ENCODE results near the gene CLK1.

DNA sequence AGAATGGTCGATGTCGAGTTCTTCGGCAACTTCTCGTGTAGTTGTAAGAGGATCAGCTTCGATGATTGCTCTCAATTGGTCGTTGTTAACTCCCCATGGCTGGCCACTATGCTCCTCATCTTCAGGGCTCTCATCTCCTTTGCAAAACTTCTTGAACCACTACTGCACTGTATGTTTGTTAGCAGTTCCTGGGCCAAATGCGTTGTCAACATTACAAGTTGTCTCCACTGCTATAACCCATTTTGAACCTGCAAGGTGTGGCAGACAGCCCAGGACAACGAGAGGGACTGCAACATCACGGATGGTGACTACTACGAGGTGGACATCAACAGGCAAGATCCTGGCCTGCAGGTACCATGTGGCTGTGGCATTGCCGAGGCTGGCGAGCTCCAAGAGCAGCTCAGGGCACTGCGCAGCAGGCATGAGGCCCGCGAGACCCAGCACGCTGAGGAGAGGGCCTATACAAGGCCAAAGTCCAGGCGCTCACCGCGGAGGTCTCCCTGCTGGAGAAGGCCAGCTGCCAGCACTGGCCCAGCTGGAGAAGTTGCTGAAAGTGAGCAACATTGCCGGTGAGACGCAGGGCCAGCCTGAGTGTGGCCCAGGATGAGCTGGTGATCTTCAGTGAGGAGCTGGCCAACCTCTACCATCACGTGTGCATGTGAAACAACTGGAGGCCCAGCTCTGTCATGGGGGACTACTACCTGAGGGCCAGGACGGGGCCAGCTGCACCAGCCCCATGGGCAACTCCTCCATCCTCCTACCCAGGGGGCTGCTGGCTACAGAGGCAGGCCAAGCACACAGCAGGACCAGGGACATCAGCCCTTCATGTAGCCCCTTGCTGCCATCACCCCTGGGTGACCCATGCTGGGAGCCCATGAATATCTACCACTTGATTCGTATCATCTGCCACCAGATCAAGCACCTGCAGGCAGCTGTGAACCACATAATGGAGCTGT, 20.2 kb downstream of the CLK1 start:
- TF ChIP-seq, protein P1, sequence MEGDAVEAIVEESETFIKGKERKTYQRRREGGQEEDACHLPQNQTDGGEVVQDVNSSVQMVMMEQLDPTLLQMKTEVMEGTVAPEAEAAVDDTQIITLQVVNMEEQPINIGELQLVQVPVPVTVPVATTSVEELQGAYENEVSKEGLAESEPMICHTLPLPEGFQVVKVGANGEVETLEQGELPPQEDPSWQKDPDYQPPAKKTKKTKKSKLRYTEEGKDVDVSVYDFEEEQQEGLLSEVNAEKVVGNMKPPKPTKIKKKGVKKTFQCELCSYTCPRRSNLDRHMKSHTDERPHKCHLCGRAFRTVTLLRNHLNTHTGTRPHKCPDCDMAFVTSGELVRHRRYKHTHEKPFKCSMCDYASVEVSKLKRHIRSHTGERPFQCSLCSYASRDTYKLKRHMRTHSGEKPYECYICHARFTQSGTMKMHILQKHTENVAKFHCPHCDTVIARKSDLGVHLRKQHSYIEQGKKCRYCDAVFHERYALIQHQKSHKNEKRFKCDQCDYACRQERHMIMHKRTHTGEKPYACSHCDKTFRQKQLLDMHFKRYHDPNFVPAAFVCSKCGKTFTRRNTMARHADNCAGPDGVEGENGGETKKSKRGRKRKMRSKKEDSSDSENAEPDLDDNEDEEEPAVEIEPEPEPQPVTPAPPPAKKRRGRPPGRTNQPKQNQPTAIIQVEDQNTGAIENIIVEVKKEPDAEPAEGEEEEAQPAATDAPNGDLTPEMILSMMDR (IDR thresholded peaks at IDR 0.05) = no peak
- TF ChIP-seq POLR2A (IDR thresholded peaks at IDR 0.05) = no peak
